Measurements from ENCODE around the gene CYP2A13.
"Not testable (repeated sequence)": the region's sequence is repeated elsewhere in the genome, so short reads cannot be mapped to it uniquely, and the experiment has no call there.

The CYP2A13 gene

DNA sequence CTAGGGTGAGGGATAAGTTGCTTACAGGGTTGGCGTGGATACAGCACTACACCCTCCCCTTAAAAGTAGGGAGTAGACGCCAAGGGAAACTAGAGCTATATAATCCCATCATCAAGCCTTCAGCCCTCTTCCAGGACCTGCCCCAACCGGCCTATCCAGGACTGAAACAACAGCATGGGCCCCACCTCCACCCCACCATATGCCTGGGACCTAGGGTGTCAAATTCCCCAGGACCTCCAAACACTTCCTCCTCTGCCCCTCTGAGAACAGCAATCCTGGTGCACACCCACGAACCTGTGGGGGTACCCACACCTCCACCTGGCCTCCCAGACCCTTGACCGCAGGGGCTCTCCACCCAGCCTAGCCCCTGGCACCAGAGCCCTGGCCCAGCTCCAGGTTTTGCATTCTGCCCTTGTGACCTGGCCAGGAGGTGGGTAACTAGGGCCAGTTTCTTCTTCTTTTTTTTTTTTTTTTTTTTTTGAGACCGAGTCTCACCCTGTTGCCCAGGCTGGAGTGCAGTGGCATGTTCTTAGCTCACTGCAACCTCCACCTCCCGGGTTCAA is 24.6 kb downstream of the CYP2A13 start:
- H3K4me3 ChIP-seq (ENCODE audit: low read length) = no peak overlapping the region
- DNase-seq (ENCODE audit: low read depth, low spot score) = no peak

DNA sequence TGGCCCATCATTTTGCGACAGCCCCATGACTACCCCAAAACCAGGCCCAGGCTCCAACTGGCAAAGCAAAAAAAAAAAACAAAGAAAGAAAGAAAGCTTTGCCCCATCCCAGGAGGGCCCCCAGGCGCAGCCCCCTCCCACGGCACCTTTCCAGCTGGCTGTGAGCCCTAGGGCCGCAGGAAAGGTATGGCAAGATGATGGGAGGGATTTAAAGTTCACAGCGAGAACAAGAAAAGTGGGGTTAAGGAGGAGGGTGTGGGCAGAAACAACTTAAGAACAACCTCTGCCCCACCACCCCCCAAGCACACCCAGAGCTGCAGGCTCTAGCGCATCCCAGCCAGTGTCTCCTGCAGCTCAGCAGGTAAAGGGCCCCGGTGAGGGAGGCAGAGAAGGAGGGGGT is 25.9 kb downstream of the CYP2A13 start, which contains the start of gene CYP2F1:
Gene CYP2F1, plus strand, starts transcription at position 301 of the 400 bp plus-strand sequence. CDS start 1,757 bp downstream, outside the sequence.
- no peak within 1 kb of the TSS for H3K4me3 ChIP-seq (ENCODE audit: low read length)
- DNase-seq (ENCODE audit: low read depth, low spot score) = no peak

DNA sequence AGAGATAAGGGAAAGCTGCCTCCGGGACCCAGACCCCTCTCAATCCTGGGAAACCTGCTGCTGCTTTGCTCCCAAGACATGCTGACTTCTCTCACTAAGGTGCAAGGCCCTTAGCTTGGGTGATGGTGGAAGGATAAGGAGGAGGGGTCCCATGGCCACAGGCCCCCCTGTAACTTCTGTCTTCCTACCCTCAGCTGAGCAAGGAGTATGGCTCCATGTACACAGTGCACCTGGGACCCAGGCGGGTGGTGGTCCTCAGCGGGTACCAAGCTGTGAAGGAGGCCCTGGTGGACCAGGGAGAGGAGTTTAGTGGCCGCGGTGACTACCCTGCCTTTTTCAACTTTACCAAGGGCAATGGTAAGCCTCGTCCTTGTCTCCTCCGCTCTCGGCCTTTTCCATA is 28.0 kb downstream of the CYP2A13 start:
- DNase-seq (ENCODE audit: low read depth, low spot score) = no peak
- no peak overlapping the region for H3K4me3 ChIP-seq (ENCODE audit: low read length)

DNA sequence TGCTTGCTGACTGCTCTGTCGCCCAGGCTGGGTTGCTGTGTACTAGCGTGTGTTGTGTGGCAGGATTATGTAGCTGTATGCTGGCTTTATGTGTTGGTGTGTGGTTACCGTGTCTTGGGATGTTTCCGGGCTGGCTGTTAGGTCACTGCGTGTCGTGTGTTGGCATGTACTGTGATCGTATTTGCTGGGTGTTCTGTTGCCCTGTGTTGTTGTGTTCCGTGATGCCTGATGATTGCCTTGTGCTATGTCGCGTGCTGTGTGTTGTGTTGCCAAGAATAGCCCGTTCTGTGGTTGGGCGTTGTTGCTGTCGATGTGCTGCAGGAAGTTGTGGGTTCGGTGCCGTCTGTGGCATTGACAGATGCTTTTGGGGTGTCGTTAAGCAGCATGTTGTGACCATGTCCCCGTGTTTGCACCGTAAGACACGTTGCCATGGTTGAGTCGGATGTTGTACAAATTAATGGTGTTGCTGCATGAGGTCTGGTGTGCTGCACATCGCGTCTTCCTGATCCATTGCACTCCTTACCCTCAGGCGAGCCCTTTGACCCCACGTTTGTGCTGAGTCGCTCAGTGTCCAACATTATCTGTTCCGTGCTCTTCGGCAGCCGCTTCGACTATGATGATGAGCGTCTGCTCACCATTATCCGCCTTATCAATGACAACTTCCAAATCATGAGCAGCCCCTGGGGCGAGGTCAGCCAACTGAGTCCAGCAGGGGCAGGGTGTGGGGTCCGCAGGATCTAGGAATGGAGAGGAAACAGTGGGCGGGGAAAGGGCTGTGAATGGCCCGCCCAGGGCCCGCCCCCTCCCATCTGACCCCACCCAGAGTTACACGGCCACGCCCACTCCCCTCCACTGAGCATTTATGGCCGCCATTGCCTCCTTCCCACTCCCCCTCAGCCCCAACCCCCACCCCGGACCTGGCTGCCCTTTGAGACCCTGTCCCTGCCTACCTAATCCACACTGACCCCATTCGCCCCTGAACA is 33.0 kb downstream of the CYP2A13 start:
- DNase-seq (ENCODE audit: low read depth, low spot score) = peak; percentile 72
- peak overlapping the region; percentile 20; the same call in 1 of the 2 replicates for H3K4me3 ChIP-seq (ENCODE audit: low read length)

DNA sequence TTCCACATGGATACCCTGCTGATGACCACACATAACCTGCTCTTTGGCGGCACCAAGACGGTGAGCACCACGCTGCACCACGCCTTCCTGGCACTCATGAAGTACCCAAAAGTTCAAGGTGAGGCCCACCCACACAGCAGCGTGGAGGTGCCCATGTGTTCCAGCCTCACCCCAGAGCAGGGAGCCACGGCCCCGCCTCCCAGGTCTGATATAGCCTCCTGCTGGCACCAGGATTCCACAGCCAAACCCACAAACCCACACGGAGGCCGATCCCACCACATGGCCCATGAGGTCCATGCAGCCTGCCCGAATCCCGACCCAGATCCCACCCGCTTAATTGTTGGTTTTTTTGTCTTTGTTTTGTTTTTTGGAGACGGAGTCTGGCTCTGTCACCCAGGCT is 34.6 kb downstream of the CYP2A13 start:
- H3K4me3 ChIP-seq (ENCODE audit: low read length); DNase-seq (ENCODE audit: low read depth, low spot score): not testable (repeated sequence)

GRCh38 chr19:41123716-41124294 is 35.6 kb downstream of the CYP2A13 start:
- no peak overlapping the region for H3K4me3 ChIP-seq (ENCODE audit: low read length)
- no peak for DNase-seq (ENCODE audit: low read depth, low spot score)

- H3K4me3 ChIP-seq (ENCODE audit: low read length); DNase-seq (ENCODE audit: low read depth, low spot score): not testable (repeated sequence)
Measured at GRCh38 chr19:41126765-41127203, 38.5 kb downstream of the CYP2A13 start.

DNA sequence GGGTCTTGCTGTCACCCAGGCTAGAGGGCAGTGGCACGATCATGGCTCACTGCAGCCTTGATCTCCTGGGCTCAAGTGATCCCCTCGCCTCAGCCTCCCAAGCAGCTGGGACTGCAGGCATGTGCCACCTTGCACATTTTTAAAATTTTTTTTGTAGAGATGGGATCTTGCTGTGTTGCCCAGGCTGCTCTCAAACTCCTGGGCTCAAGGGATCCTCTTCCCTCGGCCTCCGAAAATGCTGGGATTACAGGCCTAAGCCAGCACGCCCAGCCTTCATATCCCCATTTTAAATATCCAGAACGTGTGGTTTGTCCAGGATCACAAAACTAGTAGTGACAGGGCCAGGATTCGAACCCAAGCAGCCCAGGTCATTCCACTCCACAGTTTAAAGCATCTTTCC is 39.1 kb downstream of the CYP2A13 start:
- not testable (repeated sequence) for H3K4me3 ChIP-seq (ENCODE audit: low read length); DNase-seq (ENCODE audit: low read depth, low spot score)

DNA sequence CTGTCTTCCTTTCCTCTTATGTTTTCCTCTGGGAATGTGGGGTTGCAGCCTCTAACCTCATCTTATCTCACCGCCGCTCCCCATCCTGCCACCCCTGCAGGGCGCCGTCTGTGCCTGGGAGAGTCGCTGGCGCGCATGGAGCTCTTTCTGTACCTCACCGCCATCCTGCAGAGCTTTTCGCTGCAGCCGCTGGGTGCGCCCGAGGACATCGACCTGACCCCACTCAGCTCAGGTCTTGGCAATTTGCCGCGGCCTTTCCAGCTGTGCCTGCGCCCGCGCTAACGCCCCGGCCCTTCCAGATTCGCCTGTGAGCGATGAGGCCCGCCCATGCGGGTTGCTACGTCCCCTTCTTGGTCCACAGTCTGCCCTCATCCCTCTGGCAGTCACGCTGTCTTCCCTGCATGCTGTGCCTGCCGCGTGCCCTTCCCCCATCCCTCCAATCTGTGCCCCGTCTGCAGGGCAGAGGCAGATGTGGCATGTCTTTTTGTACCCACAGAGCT is 39.6 kb downstream of the CYP2A13 start:
- DNase-seq (ENCODE audit: low read depth, low spot score) = peak; percentile 18
- H3K4me3 ChIP-seq (ENCODE audit: low read length) = peak overlapping the region; percentile 37

- no peak for DNase-seq (ENCODE audit: low read depth, low spot score)
- no peak overlapping the region for H3K4me3 ChIP-seq (ENCODE audit: low read length)
Measured at GRCh38 chr19:41128692-41129091, 40.4 kb downstream of the CYP2A13 start.

GRCh38 chr19:41131186-41131585 is 42.9 kb downstream of the CYP2A13 start:
- DNase-seq (ENCODE audit: low read depth, low spot score) = no peak
- H3K4me3 ChIP-seq (ENCODE audit: low read length) = no peak overlapping the region

DNA sequence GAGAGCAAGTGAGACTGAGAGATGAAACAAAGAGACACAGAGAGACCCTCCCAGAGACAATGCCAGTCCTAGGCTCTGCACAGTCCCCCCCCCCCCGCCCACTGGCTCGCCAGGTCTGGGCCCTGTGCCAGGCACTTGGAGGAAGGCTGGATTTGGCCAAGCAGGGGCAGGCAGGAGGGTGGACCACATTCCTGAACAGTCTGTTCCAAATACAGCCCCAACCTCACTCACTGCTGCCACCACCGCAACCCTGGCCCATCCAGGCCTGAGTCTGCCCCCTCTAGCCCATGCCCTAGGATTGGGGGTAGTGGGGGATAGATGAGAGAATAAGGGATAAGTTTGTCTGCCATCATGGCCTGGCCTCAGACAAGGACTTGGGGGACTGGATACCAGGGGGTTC is 45.0 kb downstream of the CYP2A13 start:
- DNase-seq (ENCODE audit: low read depth, low spot score) = no peak

GRCh38 chr19:41134616-41135015 is 46.4 kb downstream of the CYP2A13 start:
- H3K4me3 ChIP-seq (ENCODE audit: low read length) = no peak overlapping the region
- DNase-seq (ENCODE audit: low read depth, low spot score) = no peak

More for the DNA sequence above, 45.0 kb downstream of the CYP2A13 start:
- no peak overlapping the region for H3K4me3 ChIP-seq (ENCODE audit: low read length)

- DNase-seq (ENCODE audit: low read depth, low spot score) = not testable (repeated sequence)
Measured at GRCh38 chr19:41135390-41136384, 47.4 kb downstream of the CYP2A13 start.

GRCh38 chr19:41136636-41137455 is 48.6 kb downstream of the CYP2A13 start:
- DNase-seq (ENCODE audit: low read depth, low spot score) = no peak
- H3K4me3 ChIP-seq (ENCODE audit: low read length) = no peak overlapping the region

More at GRCh38 chr19:41135390-41136384, 47.4 kb downstream of the CYP2A13 start:
- not testable (repeated sequence) for H3K4me3 ChIP-seq (ENCODE audit: low read length)

DNA sequence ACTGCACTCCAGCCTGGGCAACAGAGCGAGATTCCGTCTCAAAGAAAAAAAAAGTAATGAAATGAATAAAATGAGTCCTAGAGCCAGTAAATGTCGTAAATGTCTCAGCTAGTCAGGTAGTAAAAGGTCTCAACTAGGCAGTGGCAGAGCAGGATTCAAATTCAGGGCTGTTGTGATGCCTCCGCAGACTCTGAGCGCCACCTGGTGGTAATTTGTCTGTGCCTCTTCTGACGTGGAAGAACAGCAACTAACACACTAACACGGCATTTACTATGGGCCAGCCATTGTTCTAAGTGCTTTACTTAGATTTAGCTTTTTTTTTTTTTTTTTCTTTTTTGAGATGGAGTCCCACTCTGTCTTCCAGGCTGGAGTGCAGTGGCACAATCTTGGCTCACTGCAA is 56.2 kb downstream of the CYP2A13 start:
- H3K4me3 ChIP-seq (ENCODE audit: low read length) = no peak overlapping the region
- DNase-seq (ENCODE audit: low read depth, low spot score) = peak; percentile 78
